ENCODE data around the gene NPFF.
"Not testable (repeated sequence)": the region's sequence is repeated elsewhere in the genome, so short reads cannot be mapped to it uniquely, and the experiment has no call there.

The NPFF gene

GRCh38 chr12:53495903-53496751, 11.2 kb downstream of the NPFF start:
- DNase-seq (ENCODE audit: low spot score) = no peak

GRCh38 chr12:53493610-53494391, 13.5 kb downstream of the NPFF start:
- DNase-seq (ENCODE audit: low spot score) = no peak

GRCh38 chr12:53492830-53493609, 14.3 kb downstream of the NPFF start:
- DNase-seq (ENCODE audit: low spot score) = peak; percentile 94

GRCh38 chr12:53492188-53492587, 15.1 kb downstream of the NPFF start:
- no peak for DNase-seq (ENCODE audit: low spot score)

GRCh38 chr12:53489242-53489864, 17.9 kb downstream of the NPFF start:
- DNase-seq (ENCODE audit: low spot score) = no peak

GRCh38 chr12:53486736-53487487, 20.4 kb downstream of the NPFF start:
- no peak for DNase-seq (ENCODE audit: low spot score)

GRCh38 chr12:53485955-53486735, 21.1 kb downstream of the NPFF start:
- DNase-seq (ENCODE audit: low spot score) = no peak

- no peak for DNase-seq (ENCODE audit: low spot score)
Observed at GRCh38 chr12:53484686-53485575, 22.4 kb downstream of the NPFF start.

GRCh38 chr12:53483979-53484377, 23.3 kb downstream of the NPFF start:
- no peak for DNase-seq (ENCODE audit: low spot score)

GRCh38 chr12:53483225-53483978, 23.9 kb downstream of the NPFF start:
- DNase-seq (ENCODE audit: low spot score) = no peak

GRCh38 chr12:53482626-53483168, 24.6 kb downstream of the NPFF start:
- DNase-seq (ENCODE audit: low spot score) = no peak

GRCh38 chr12:53481939-53482586, 25.2 kb downstream of the NPFF start:
- DNase-seq (ENCODE audit: low spot score) = no peak

- not testable (repeated sequence) for DNase-seq (ENCODE audit: low spot score)
Observed at GRCh38 chr12:53481458-53481857, 25.8 kb downstream of the NPFF start.

- no peak for DNase-seq (ENCODE audit: low spot score)
Observed at GRCh38 chr12:53480491-53481442, 26.5 kb downstream of the NPFF start.

GRCh38 chr12:53479331-53479730, 28.0 kb downstream of the NPFF start:
- DNase-seq (ENCODE audit: low spot score) = no peak

GRCh38 chr12:53478865-53479264, 28.4 kb downstream of the NPFF start:
- DNase-seq (ENCODE audit: low spot score) = no peak
